SK-N-SH (cell line): ENCODE data around the gene DOK1. TPM values are rescaled to one million over a fixed set of nuclear protein-coding genes. Genes with fewer than 3 reads are reported as not detected.

Experiments used
- CTCF ChIA-PET: fragments of 300-600, 350-600 bp; formaldehyde crosslinking; extraction: SDS; loops from one replicate; lab custom pipeline; 2021; lab: Yijun Ruan, JAX
- POLR2A ChIA-PET: fragments of 350-600 bp; sonication (Branson Sonifier 250); formaldehyde crosslinking; extraction: SDS; loops from one replicate; lab custom pipeline; 2020; ENCODE audit warnings: antibody characterized with exemption, inconsistent platforms; lab: Yijun Ruan, JAX
- DNase-seq: peaks from one replicate; pipeline ENCODE4 v3.0.0; 2012
- H2AFZ ChIP-seq: fragments of 200-600 bp; sonication (generic); 2 replicates; pipeline ENCODE4 v1.8.1; 2016; ENCODE audit warnings: antibody characterized with exemption, mild to moderate bottlenecking, low read depth
- H3F3A ChIP-seq: fragments of 200-600 bp; sonication (generic); replicated peaks from 2 replicates; pipeline ENCODE3; 2016; ENCODE audit warnings: antibody characterized with exemption, mild to moderate bottlenecking; ENCODE audit not compliant: insufficient read depth
- H3K27ac ChIP-seq, 2 experiments: fragments of 200-500 bp in 1 of 2; fragments of 200-600 bp in 1 of 2; sonication (Bioruptor generic) in 1 of 2; sonication (generic), shearing (Covaris generic) in 1 of 2; 2 replicates each; pipeline versions ENCODE4 v1.5.1 to v1.6.1; 2014 to 2016; ENCODE audit warnings: low read depth in 2 of 2, inconsistent platforms in 1 of 2, low read length in 1 of 2, mild to moderate bottlenecking in 1 of 2, mixed read lengths in 1 of 2
- H3K27me3 ChIP-seq: fragments of 200-600 bp; sonication (generic), shearing (Covaris generic); 2 replicates; pipeline ENCODE4 v1.6.1; 2016; ENCODE audit warnings: mixed run types; ENCODE audit not compliant: insufficient read depth
- H3K36me3 ChIP-seq, 2 experiments: fragments of 200-500 bp in 1 of 2; fragments of 200-600 bp in 1 of 2; sonication (Bioruptor generic) in 1 of 2; sonication (generic) in 1 of 2; replicated peaks in 1 of 2; 2 replicates each; pipeline versions ENCODE3 to v1.5.1; 2014 to 2016; ENCODE audit warnings: low read length in 1 of 2, mild to moderate bottlenecking in 1 of 2; ENCODE audit not compliant: insufficient read depth in 2 of 2, control insufficient read depth in 1 of 2
- H3K4me1 ChIP-seq, 2 experiments: fragments of 200-500 bp in 1 of 2; fragments of 200-600 bp in 1 of 2; sonication (Bioruptor generic) in 1 of 2; sonication (generic), shearing (Covaris generic) in 1 of 2; 2 replicates each; pipeline versions ENCODE4 v1.5.1 to v1.6.1; 2014 to 2016; ENCODE audit warnings: low read depth in 1 of 2, low read length in 1 of 2, mixed run types in 1 of 2; ENCODE audit not compliant: insufficient read depth in 2 of 2, control insufficient read depth in 1 of 2
- H3K4me2 ChIP-seq: fragments of 200-600 bp; sonication (generic), shearing (Covaris generic); 2 replicates; pipeline ENCODE4 v1.6.1; 2017; ENCODE audit warnings: mixed run types
- H3K4me3 ChIP-seq, 2 experiments: fragments of 200-500 bp in 1 of 2; fragments of 200-600 bp in 1 of 2; sonication (Bioruptor generic) in 1 of 2; sonication (generic), shearing (Covaris generic) in 1 of 2; 2 replicates each; pipeline versions ENCODE4 v1.5.1 to v1.8.1; 2014 to 2016; ENCODE audit warnings: low read depth in 2 of 2, inconsistent platforms in 1 of 2, low read length in 1 of 2, mild to moderate bottlenecking in 1 of 2, mixed read lengths in 1 of 2, moderate library complexity in 1 of 2
- H3K79me2 ChIP-seq: fragments of 200-600 bp; sonication (generic); 2 replicates; pipeline ENCODE4 v1.8.1; 2017; ENCODE audit warnings: mild to moderate bottlenecking; ENCODE audit not compliant: insufficient read depth
- H3K9ac ChIP-seq: fragments of 200-600 bp; sonication (generic); 2 replicates; pipeline ENCODE4 v1.6.1; 2017; ENCODE audit warnings: mixed run types
- H3K9me2 ChIP-seq: fragments of 200-600 bp; sonication (generic); 2 replicates; pipeline ENCODE4 v1.6.1; 2017; ENCODE audit warnings: mixed run types
- H3K9me3 ChIP-seq: fragments of 200-600 bp; sonication (generic); 2 replicates; pipeline ENCODE4 v1.6.1; 2017; ENCODE audit warnings: mixed run types, mild to moderate bottlenecking, moderate library complexity
- H4K20me1 ChIP-seq: fragments of 200-600 bp; sonication (generic); 2 replicates; pipeline ENCODE4 v1.6.1; 2017; ENCODE audit warnings: mild to moderate bottlenecking, mixed run types; ENCODE audit not compliant: insufficient read depth
- CHD2 ChIP-seq: fragments of 150-350 bp; IDR thresholded peaks from 2 replicates; pipeline ENCODE4 v1.6.1; 2018; ENCODE audit warnings: low read length; ENCODE audit not compliant: partially characterized antibody
- EZH2phosphoT487 ChIP-seq: fragments of 200-600 bp; sonication (generic); IDR thresholded peaks from 2 replicates; pipeline ENCODE4 v1.6.1; 2017; ENCODE audit warnings: low read depth, mixed run types, mild to moderate bottlenecking, antibody characterized with exemption, moderate library complexity, borderline replicate concordance
- FOSL2 ChIP-seq: IDR thresholded peaks from 2 replicates; pipeline ENCODE4 v1.4.0; 2012; ENCODE audit warnings: low read depth, mild to moderate bottlenecking, moderate library complexity, borderline replicate concordance
- FOXM1 ChIP-seq: IDR thresholded peaks from 2 replicates; pipeline ENCODE4 v1.4.0; 2012; ENCODE audit warnings: low read depth, mild to moderate bottlenecking
- GATA2 ChIP-seq: sonication (generic); formaldehyde crosslinking; IDR thresholded peaks from 2 replicates; pipeline ENCODE4 v1.5.0; 2020; ENCODE audit warnings: mild to moderate bottlenecking, missing genetic modification reagents
- MAX ChIP-seq: IDR thresholded peaks from 2 replicates; pipeline ENCODE4 v1.4.0; 2012; ENCODE audit warnings: low read depth
- POLR2AphosphoS5 ChIP-seq: IDR thresholded peaks from 2 replicates; pipeline ENCODE4 v1.6.1; 2012; ENCODE audit warnings: low read depth, low read length
- RAD21 ChIP-seq: IDR thresholded peaks from 2 replicates; pipeline ENCODE4 v1.6.1; 2012; ENCODE audit warnings: mild to moderate bottlenecking, low read length
- RXRA ChIP-seq: IDR thresholded peaks from 2 replicates; pipeline ENCODE4 v1.4.0; 2012; ENCODE audit warnings: low read depth, mild to moderate bottlenecking, borderline replicate concordance
- USF2 ChIP-seq: fragments of 150-350 bp; IDR thresholded peaks from 2 replicates; pipeline ENCODE4 v1.6.1; 2017; ENCODE audit warnings: antibody characterized with exemption, low read length, low read depth, borderline replicate concordance
- YY1 ChIP-seq: IDR thresholded peaks from 2 replicates; pipeline ENCODE4 v1.4.0; 2012; ENCODE audit warnings: low read depth, mild to moderate bottlenecking
- ZBTB33 ChIP-seq: IDR thresholded peaks from 2 replicates; pipeline ENCODE4 v1.4.0; 2012; ENCODE audit warnings: low read depth, borderline replicate concordance
- WGBS: methylation state at CpG from one replicate; pipeline ENCODE4 v1.1.6; 2017; ENCODE audit warnings: low lambda C conversion rate; 5-methylcytosine and 5-hydroxymethylcytosine counted together
- polyA plus RNA-seq, 3 experiments: library from polyadenylated mRNA; depleted of rRNA; stranded (reverse); fragments of >200 nt; gene quantifications; 2 replicates each; pipeline ENCODE4 v1.2.3, GENCODE V29; 2012
- TF ChIP-seq, protein P1 (sequence below): fragments of 200-600 bp; sonication (generic); IDR thresholded peaks from 2 replicates; pipeline ENCODE4 v1.6.1; 2017; ENCODE audit warnings: antibody characterized with exemption, mild to moderate bottlenecking, moderate library complexity

The DOK1 gene
- polyA plus RNA-seq, 1 of the 3 experiments (the other 2 are of a cell fraction) = 25.3 TPM

DNA sequence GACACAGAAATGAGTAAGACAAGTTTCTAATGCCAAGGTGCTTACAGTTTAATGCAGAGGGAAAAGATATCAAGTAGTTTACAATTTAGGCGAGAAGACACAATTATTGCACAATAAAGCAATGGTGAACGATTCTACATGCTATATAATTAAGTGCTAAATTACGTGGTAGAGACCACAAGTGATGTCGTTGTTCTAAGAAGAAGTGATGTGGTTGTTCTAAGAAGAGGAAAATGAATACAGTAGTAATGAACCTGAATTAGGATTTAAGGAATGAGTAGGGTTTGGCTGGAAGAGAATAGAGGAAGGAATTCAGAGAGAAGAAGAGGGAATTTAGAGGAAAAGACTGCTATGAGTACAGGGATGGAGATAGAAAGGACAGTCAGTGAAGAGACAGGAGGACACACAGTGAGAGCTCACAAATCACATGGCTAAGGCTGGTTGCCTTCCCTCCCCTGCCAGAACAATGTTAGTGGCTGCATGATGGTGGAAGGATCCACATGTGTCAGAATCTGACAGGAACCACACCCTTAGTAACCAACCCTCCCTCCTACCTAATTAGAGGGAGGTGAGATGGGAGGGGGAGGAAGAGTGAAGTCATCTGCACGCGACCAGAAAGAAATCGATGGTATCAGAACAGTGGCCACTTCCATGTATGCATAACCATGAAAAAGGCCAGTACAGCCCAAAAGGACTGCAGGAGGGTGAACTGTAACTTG lies 48.9 kb downstream of the DOK1 start:
- Histone ChIP-seq H3K79me2 (no peaks in the 10 kb centered on the region; the same call in 1 of the 2 replicates), H3K27ac (peak overlapping the region in 1 of 2 experiments; percentile 89; a peak in 2 of 4 replicates), H2AFZ (no peak overlapping the region), H3F3A (peaks cover 11% of the 10 kb centered on the region), H3K9ac (no peak overlapping the region), H3K4me1 (peaks cover 0 to 4% of the 10 kb centered on the region in 2 experiments; a peak in 3 of 4 replicates), H3K4me3 (no peak overlapping the region), H3K36me3 (no peaks in the 10 kb centered on the region), H3K9me2 (no peaks in the 10 kb centered on the region), H3K9me3 (no peaks in the 10 kb centered on the region), H3K27me3 (peaks cover 9% of the 10 kb centered on the region; the same call in 1 of the 2 replicates), H4K20me1 (no peaks in the 10 kb centered on the region), H3K4me2 (no peak overlapping the region)
- ChIA-PET CTCF (interaction anchor here (1.5 kb wide), 1 partner anchor 18 kb away, joined by 3 read pairs; no protein-coding TSS in a partner anchor), POLR2A (no interaction called here)
- no peak for DNase-seq
- 65% methylated on average over 7 of the region's 7 CpGs for WGBS
- no peak for TF ChIP-seq FOSL2
- TF ChIP-seq USF2 = no peak
- TF ChIP-seq CHD2 = no peak
- TF ChIP-seq FOXM1 = no peak
- TF ChIP-seq RXRA = no peak

DNA sequence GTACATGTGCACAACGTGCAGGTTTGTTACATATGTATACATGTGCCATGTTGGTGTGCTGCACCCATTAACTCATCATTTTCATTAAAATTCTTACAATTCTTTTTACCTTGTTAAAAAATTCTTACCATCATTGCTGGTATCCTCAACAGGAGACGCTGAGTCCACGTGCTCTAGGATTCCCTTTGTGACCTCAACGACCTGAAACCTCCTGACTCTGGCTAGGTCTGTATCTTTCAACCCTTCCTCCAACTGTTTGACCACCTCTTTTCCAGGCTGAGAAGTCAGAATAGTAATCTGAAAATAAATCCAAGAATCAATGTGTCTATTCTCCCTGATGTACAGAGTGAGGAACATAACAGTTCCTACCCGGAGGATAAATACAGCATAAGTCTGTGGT lies 52.4 kb downstream of the DOK1 start:
- Histone ChIP-seq H3K79me2 (no peaks in the 10 kb centered on the region), H3K36me3 (no peaks in the 10 kb centered on the region), H3K4me3 (no peak overlapping the region), H3K9me2 (no peaks in the 10 kb centered on the region), H3K27me3 (peaks cover 9% of the 10 kb centered on the region; the same call in 1 of the 2 replicates), H3K9me3 (no peaks in the 10 kb centered on the region), H3K27ac (no peak overlapping the region), H3K4me1 (peaks cover 0 to 4% of the 10 kb centered on the region in 2 experiments; a peak in 3 of 4 replicates), H3K4me2 (no peak overlapping the region), H3K9ac (no peak overlapping the region), H2AFZ (no peak overlapping the region), H3F3A (peaks cover 15% of the 10 kb centered on the region), H4K20me1 (no peaks in the 10 kb centered on the region)
- ChIA-PET POLR2A (no interaction called here), CTCF (no interaction called here)
- 49% methylated on average over 5 of the region's 5 CpGs for WGBS
- DNase-seq = no peak
- TF ChIP-seq, protein P1, sequence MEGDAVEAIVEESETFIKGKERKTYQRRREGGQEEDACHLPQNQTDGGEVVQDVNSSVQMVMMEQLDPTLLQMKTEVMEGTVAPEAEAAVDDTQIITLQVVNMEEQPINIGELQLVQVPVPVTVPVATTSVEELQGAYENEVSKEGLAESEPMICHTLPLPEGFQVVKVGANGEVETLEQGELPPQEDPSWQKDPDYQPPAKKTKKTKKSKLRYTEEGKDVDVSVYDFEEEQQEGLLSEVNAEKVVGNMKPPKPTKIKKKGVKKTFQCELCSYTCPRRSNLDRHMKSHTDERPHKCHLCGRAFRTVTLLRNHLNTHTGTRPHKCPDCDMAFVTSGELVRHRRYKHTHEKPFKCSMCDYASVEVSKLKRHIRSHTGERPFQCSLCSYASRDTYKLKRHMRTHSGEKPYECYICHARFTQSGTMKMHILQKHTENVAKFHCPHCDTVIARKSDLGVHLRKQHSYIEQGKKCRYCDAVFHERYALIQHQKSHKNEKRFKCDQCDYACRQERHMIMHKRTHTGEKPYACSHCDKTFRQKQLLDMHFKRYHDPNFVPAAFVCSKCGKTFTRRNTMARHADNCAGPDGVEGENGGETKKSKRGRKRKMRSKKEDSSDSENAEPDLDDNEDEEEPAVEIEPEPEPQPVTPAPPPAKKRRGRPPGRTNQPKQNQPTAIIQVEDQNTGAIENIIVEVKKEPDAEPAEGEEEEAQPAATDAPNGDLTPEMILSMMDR = no peak
- TF ChIP-seq GATA2 (CRISPR knock-in tag) (no peak), RAD21 (no peak), CHD2 (no peak), MAX (no peak), EZH2phosphoT487 (no peak), YY1 (no peak), POLR2AphosphoS5 (no peak), ZBTB33 (no peak)
